ENCODE results near the gene NTRK3. TPM values are rescaled to one million over a fixed set of nuclear protein-coding genes. Genes with fewer than 3 reads are reported as not detected.

Gene NTRK3
- total RNA-seq, 4 donors from 2014 or later: 0.51 to 22.2 (median 10.1) TPM

GRCh38 chr15:87901008-87901407 lies 355.5 kb downstream of the NTRK3 start:
- TF ChIP-seq CTCF (IDR thresholded peaks at IDR 0.05; ENCODE audit: low read depth): no peak

- TF ChIP-seq CTCF (IDR thresholded peaks at IDR 0.05; ENCODE audit: low read depth): no peak
These were observed 359.6 kb downstream of the NTRK3 start for GRCh38 chr15:87896936-87897335.

GRCh38 chr15:87887177-87887576 lies 369.4 kb downstream of the NTRK3 start:
- no peak for TF ChIP-seq CTCF (IDR thresholded peaks at IDR 0.05; ENCODE audit: low read depth)

- no peak for TF ChIP-seq CTCF (IDR thresholded peaks at IDR 0.05; ENCODE audit: low read depth)
These were observed 375.5 kb downstream of the NTRK3 start for GRCh38 chr15:87881026-87881425.

- TF ChIP-seq CTCF (IDR thresholded peaks at IDR 0.05; ENCODE audit: low read depth): no peak
These were observed 378.6 kb downstream of the NTRK3 start for GRCh38 chr15:87877822-87878542.

- no peak for TF ChIP-seq CTCF (IDR thresholded peaks at IDR 0.05; ENCODE audit: low read depth)
These were observed 379.3 kb downstream of the NTRK3 start for GRCh38 chr15:87877114-87877810.

GRCh38 chr15:87874896-87875711 lies 381.4 kb downstream of the NTRK3 start:
- TF ChIP-seq CTCF (IDR thresholded peaks at IDR 0.05; ENCODE audit: low read depth): no peak
